ENCODE data around the gene EPM2AIP1.
"Not testable (repeated sequence)": the region's sequence is repeated elsewhere in the genome, so short reads cannot be mapped to it uniquely, and the experiment has no call there.

The EPM2AIP1 gene

GRCh38 chr3:36964331-36964730, 28.6 kb downstream of the EPM2AIP1 start:
- TF ChIP-seq CTCF (conservative IDR thresholded peaks at IDR 0.05; ENCODE audit: low read length) = no peak

GRCh38 chr3:36963008-36963407, 29.9 kb downstream of the EPM2AIP1 start:
- H3K4me3 ChIP-seq (ENCODE audit: low read length) = not testable (repeated sequence)

More at GRCh38 chr3:36964331-36964730, 28.6 kb downstream of the EPM2AIP1 start:
- H3K4me3 ChIP-seq (ENCODE audit: low read length) = no peak overlapping the region
- no peak for DNase-seq (ENCODE audit: low read depth)

GRCh38 chr3:36960502-36960901, 32.4 kb downstream of the EPM2AIP1 start:
- no peak for DNase-seq (ENCODE audit: low read depth)
- no peak overlapping the region for H3K4me3 ChIP-seq (ENCODE audit: low read length)
- TF ChIP-seq CTCF (conservative IDR thresholded peaks at IDR 0.05; ENCODE audit: low read length) = no peak

More at GRCh38 chr3:36963008-36963407, 29.9 kb downstream of the EPM2AIP1 start:
- not testable (repeated sequence) for DNase-seq (ENCODE audit: low read depth)

GRCh38 chr3:36959821-36960220, 33.1 kb downstream of the EPM2AIP1 start:
- TF ChIP-seq CTCF (conservative IDR thresholded peaks at IDR 0.05; ENCODE audit: low read length) = no peak
- DNase-seq (ENCODE audit: low read depth) = no peak
- H3K4me3 ChIP-seq (ENCODE audit: low read length) = no peak overlapping the region

GRCh38 chr3:36957862-36958686, 34.9 kb downstream of the EPM2AIP1 start:
- TF ChIP-seq CTCF (conservative IDR thresholded peaks at IDR 0.05; ENCODE audit: low read length) = no peak
- H3K4me3 ChIP-seq (ENCODE audit: low read length) = no peak overlapping the region
- DNase-seq (ENCODE audit: low read depth) = peak; percentile 44

GRCh38 chr3:36957063-36957462, 35.9 kb downstream of the EPM2AIP1 start:
- DNase-seq (ENCODE audit: low read depth) = no peak
- TF ChIP-seq CTCF (conservative IDR thresholded peaks at IDR 0.05; ENCODE audit: low read length) = no peak
- H3K4me3 ChIP-seq (ENCODE audit: low read length) = no peak overlapping the region

GRCh38 chr3:36956155-36956554, 36.8 kb downstream of the EPM2AIP1 start:
- no peak for DNase-seq (ENCODE audit: low read depth)
- TF ChIP-seq CTCF (conservative IDR thresholded peaks at IDR 0.05; ENCODE audit: low read length) = no peak
- H3K4me3 ChIP-seq (ENCODE audit: low read length) = no peak overlapping the region

All from AG10803 (cell line).